ENCODE data around the gene ULBP3.

DNA sequence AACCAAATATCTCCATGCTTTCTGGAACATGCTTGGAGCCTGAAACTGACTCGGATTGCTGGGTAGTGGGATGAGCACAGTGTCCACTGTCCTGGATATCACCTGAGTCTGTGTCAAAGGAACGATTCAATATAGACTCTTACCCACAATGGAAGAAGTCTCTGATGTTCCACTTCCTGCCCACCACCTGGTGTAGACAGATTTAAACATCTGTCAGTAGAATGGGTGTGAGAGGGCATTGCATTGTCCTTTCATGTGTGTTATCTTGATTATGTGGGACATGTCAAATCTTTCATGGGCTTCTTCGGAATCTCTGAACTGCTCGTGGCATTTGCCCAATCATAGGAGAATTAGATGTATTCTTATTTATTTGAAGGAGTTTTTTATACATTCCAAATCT, 20.8 kb downstream of the ULBP3 start:
- TF ChIP-seq, protein P1, sequence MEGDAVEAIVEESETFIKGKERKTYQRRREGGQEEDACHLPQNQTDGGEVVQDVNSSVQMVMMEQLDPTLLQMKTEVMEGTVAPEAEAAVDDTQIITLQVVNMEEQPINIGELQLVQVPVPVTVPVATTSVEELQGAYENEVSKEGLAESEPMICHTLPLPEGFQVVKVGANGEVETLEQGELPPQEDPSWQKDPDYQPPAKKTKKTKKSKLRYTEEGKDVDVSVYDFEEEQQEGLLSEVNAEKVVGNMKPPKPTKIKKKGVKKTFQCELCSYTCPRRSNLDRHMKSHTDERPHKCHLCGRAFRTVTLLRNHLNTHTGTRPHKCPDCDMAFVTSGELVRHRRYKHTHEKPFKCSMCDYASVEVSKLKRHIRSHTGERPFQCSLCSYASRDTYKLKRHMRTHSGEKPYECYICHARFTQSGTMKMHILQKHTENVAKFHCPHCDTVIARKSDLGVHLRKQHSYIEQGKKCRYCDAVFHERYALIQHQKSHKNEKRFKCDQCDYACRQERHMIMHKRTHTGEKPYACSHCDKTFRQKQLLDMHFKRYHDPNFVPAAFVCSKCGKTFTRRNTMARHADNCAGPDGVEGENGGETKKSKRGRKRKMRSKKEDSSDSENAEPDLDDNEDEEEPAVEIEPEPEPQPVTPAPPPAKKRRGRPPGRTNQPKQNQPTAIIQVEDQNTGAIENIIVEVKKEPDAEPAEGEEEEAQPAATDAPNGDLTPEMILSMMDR (IDR thresholded peaks at IDR 0.05), result no peak
- TF ChIP-seq POLR2A (IDR thresholded peaks at IDR 0.05) (no peak), POLR2AphosphoS5 (IDR thresholded peaks at IDR 0.05) (no peak)
